ENCODE measurements around the gene TNP2. TPM values are rescaled to one million over a fixed set of nuclear protein-coding genes. Genes with fewer than 3 reads are reported as not detected.

TNP2 gene
- total and polyA plus RNA-seq, 9 of the 15 experiments (the other 6 are each of a cell fraction or from before 2014, with no cell fraction given), result not detected

DNA sequence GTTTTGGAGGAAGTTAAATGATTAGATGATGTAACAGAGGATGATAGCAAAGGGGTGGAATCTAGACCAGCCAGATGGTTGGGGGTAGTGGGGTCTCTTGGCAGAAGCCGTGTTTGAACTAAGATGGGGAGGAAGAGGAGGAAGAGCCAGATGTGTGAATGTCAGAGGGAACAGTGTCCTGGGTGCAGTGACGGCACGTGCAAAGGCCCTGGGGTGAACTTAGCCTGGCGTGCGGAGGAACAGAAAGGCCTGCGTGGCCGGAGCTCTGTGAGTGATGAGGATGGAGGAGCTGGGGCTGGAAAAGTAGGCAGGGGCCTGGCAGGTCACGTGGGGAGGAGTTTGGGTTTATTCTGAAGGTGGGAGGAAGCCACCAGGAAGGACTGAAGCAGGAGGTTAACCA lies 49.7 kb upstream of the TNP2 start (continued):
- TF ChIP-seq, protein P1, sequence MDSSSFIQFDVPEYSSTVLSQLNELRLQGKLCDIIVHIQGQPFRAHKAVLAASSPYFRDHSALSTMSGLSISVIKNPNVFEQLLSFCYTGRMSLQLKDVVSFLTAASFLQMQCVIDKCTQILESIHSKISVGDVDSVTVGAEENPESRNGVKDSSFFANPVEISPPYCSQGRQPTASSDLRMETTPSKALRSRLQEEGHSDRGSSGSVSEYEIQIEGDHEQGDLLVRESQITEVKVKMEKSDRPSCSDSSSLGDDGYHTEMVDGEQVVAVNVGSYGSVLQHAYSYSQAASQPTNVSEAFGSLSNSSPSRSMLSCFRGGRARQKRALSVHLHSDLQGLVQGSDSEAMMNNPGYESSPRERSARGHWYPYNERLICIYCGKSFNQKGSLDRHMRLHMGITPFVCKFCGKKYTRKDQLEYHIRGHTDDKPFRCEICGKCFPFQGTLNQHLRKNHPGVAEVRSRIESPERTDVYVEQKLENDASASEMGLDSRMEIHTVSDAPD (CRISPR knock-in tag; IDR thresholded peaks at IDR 0.05), result no peak
- TF ChIP-seq, protein P2, sequence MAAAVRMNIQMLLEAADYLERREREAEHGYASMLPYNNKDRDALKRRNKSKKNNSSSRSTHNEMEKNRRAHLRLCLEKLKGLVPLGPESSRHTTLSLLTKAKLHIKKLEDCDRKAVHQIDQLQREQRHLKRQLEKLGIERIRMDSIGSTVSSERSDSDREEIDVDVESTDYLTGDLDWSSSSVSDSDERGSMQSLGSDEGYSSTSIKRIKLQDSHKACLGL (CRISPR knock-in tag; IDR thresholded peaks at IDR 0.05; ENCODE audit: borderline replicate concordance, poor library complexity, severe bottlenecking), result no peak
- TF ChIP-seq, protein P3, sequence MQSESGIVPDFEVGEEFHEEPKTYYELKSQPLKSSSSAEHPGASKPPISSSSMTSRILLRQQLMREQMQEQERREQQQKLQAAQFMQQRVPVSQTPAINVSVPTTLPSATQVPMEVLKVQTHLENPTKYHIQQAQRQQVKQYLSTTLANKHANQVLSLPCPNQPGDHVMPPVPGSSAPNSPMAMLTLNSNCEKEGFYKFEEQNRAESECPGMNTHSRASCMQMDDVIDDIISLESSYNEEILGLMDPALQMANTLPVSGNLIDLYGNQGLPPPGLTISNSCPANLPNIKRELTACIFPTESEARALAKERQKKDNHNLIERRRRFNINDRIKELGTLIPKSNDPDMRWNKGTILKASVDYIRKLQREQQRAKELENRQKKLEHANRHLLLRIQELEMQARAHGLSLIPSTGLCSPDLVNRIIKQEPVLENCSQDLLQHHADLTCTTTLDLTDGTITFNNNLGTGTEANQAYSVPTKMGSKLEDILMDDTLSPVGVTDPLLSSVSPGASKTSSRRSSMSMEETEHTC (IDR thresholded peaks at IDR 0.05), result no peak
- no peak for TF ChIP-seq SMARCB1 (IDR thresholded peaks at IDR 0.05; ENCODE audit: insufficient read length, low read depth)
- TF ChIP-seq, protein P4, sequence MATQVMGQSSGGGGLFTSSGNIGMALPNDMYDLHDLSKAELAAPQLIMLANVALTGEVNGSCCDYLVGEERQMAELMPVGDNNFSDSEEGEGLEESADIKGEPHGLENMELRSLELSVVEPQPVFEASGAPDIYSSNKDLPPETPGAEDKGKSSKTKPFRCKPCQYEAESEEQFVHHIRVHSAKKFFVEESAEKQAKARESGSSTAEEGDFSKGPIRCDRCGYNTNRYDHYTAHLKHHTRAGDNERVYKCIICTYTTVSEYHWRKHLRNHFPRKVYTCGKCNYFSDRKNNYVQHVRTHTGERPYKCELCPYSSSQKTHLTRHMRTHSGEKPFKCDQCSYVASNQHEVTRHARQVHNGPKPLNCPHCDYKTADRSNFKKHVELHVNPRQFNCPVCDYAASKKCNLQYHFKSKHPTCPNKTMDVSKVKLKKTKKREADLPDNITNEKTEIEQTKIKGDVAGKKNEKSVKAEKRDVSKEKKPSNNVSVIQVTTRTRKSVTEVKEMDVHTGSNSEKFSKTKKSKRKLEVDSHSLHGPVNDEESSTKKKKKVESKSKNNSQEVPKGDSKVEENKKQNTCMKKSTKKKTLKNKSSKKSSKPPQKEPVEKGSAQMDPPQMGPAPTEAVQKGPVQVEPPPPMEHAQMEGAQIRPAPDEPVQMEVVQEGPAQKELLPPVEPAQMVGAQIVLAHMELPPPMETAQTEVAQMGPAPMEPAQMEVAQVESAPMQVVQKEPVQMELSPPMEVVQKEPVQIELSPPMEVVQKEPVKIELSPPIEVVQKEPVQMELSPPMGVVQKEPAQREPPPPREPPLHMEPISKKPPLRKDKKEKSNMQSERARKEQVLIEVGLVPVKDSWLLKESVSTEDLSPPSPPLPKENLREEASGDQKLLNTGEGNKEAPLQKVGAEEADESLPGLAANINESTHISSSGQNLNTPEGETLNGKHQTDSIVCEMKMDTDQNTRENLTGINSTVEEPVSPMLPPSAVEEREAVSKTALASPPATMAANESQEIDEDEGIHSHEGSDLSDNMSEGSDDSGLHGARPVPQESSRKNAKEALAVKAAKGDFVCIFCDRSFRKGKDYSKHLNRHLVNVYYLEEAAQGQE (IDR thresholded peaks at IDR 0.05; ENCODE audit: borderline replicate concordance), result no peak
- TF ChIP-seq, protein P4 (CRISPR knock-in tag; IDR thresholded peaks at IDR 0.05; ENCODE audit: low read depth), result no peak
- TF ChIP-seq SIX5 (IDR thresholded peaks at IDR 0.05; ENCODE audit: borderline replicate concordance in 1 of 2, insufficient read depth in 1 of 2, low read depth in 1 of 2, low read length in 2 of 2), result no peak
- TF ChIP-seq KLF13 (tag; IDR thresholded peaks at IDR 0.05; ENCODE audit: borderline replicate concordance, low read depth), result no peak
- TF ChIP-seq, protein P5, sequence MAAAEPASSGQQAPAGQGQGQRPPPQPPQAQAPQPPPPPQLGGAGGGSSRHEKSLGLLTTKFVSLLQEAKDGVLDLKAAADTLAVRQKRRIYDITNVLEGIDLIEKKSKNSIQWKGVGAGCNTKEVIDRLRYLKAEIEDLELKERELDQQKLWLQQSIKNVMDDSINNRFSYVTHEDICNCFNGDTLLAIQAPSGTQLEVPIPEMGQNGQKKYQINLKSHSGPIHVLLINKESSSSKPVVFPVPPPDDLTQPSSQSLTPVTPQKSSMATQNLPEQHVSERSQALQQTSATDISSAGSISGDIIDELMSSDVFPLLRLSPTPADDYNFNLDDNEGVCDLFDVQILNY (CRISPR knock-in tag; IDR thresholded peaks at IDR 0.05), result no peak
- TF ChIP-seq NR1H2 (CRISPR knock-in tag; IDR thresholded peaks at IDR 0.05), result no peak
- no peak for TF ChIP-seq WHSC1 (IDR thresholded peaks at IDR 0.05; ENCODE audit: low read length)
- no peak for TF ChIP-seq PURB (CRISPR knock-in tag; IDR thresholded peaks at IDR 0.05; ENCODE audit: low read depth)
- TF ChIP-seq MTA3 (IDR thresholded peaks at IDR 0.05; ENCODE audit: borderline replicate concordance), result no peak

Data from K562 (cell line).